Stimulated activated CD4-positive, alpha-beta T cell treated with anti-CD3 and anti-CD28 coated beads, Interleukin-1b, Interleukin-23, amount 100 ng/mL, for 24 hours (primary cell): Measurements from ENCODE around the gene DNAJB1.
"Not testable (repeated sequence)": the region's sequence is repeated elsewhere in the genome, so short reads cannot be mapped to it uniquely, and the experiment has no call there.

ENCODE experiments used
- DNase-seq, 4 experiments: peaks; one replicate each; pipeline ENCODE4 v3.0.0-alpha.2; 2020; ENCODE audit warnings: low read depth in 4 of 4, low spot score in 1 of 4

Gene DNAJB1

GRCh38 chr19:14517840-14518505, at the start of gene DNAJB1:
TSS of gene DNAJB1 (minus strand) at chr19:14518397. CDS start at chr19:14518349, 48 bp downstream.
- DNase-seq = peak in 2 of 4 experiments; percentile 43 to 61

GRCh38 chr19:14567079-14567478, 48.9 kb upstream of the DNAJB1 start:
- no peak for DNase-seq

GRCh38 chr19:14566712-14567077, 48.5 kb upstream of the DNAJB1 start:
- no peak for DNase-seq

GRCh38 chr19:14565765-14566711, 47.8 kb upstream of the DNAJB1 start:
- DNase-seq = no peak

- DNase-seq = no peak
Measured at GRCh38 chr19:14565298-14565679, 47.1 kb upstream of the DNAJB1 start.

- not testable (repeated sequence) for DNase-seq
Measured at GRCh38 chr19:14564652-14565297, 46.6 kb upstream of the DNAJB1 start.

GRCh38 chr19:14563989-14564651, 45.9 kb upstream of the DNAJB1 start:
- DNase-seq = peak in 3 of 4 experiments; percentile 7 to 69 (median 43)

- DNase-seq = no peak
Measured at GRCh38 chr19:14563590-14563926, 45.4 kb upstream of the DNAJB1 start.

GRCh38 chr19:14562660-14563589, 44.7 kb upstream of the DNAJB1 start:
- no peak for DNase-seq

GRCh38 chr19:14561847-14562351, 43.7 kb upstream of the DNAJB1 start:
- no peak for DNase-seq

- no peak for DNase-seq
Measured at GRCh38 chr19:14561249-14561648, 43.1 kb upstream of the DNAJB1 start.

- no peak for DNase-seq
Measured at GRCh38 chr19:14560776-14561108, 42.5 kb upstream of the DNAJB1 start.

- DNase-seq = no peak
Measured at GRCh38 chr19:14559916-14560775, 41.9 kb upstream of the DNAJB1 start.

- DNase-seq = no peak
Measured at GRCh38 chr19:14558370-14559066, 40.3 kb upstream of the DNAJB1 start.

GRCh38 chr19:14556662-14557188, 38.5 kb upstream of the DNAJB1 start:
- DNase-seq = peak; percentile 38 to 72 (median 66)

- no peak for DNase-seq
Measured at GRCh38 chr19:14555918-14556661, 37.9 kb upstream of the DNAJB1 start.

GRCh38 chr19:14554382-14554812, 36.2 kb upstream of the DNAJB1 start:
- DNase-seq = no peak

GRCh38 chr19:14553939-14554243, 35.7 kb upstream of the DNAJB1 start:
- DNase-seq = no peak
